ENCODE data around the gene FABP1. TPM values are rescaled to one million over a fixed set of nuclear protein-coding genes. Genes with fewer than 3 reads are reported as not detected.

FABP1 gene
- total and polyA plus RNA-seq, 5 experiments from 2014 or later, result not detected

DNA sequence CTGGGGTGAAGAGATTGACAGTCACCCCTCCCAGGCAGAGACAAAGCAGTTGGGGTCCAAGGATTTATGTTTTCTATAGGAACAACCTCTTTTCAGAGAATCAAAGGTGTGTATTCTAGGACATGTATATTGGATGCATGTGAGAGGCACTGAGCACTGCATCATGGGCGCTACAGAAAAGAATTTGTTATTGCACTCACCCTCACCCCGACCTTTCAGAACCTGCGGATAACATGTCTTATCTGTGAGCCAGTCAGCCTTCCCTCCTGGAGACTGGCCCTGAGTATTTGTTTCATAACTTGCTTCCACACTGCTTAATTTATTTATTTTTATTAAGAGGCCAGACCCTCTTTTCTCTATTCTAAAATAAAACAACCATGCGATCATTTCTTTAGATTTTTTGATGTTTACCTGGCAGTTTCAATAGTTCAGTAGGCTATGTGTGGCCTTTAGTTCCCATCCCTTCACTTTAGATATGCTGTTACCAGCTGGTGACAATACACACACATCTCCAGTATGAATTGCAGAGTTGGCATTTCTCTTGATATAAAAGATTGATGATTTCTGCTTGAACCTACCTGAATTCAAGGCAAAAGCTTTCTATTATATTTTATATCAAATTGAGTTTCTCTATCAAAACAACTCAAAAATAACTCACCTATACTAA, 29.8 kb downstream of the FABP1 start:
- ATAC-seq (no peak), DNase-seq (no peak)
- Mint-ChIP-seq H3K36me3 (no peaks in the 10 kb centered on the region), H3K9me3 (no peaks in the 10 kb centered on the region), H3K4me1 (peaks cover 0 to 3% (median under 1%) of the 10 kb centered on the region in 4 donors), H3K27ac (no peak overlapping the region), H3K4me3 (no peak overlapping the region), H3K27me3 (peaks cover 0 to 6% (median 3%) of the 10 kb centered on the region in 5 donors)
- POLR2A ChIA-PET, result no interaction called here

DNA sequence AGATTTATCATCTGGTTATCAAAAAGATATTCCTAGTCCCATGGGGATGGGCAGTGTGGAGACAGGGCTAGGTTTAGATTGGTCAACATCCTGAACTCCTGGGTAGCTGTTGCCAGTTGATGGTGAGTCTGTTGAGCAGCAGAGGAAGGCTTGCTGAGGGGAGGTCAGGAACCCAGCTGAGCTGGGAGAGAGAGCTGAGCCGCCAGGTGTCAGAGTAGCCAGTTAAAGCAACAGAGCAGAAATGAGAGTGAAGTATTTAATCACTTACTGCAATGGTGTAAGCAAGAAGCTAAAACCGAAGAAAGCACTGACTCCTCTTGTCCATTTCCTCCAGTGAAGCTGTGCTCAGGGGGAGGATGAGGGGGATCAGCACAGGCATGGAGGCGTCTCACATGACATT, 30.7 kb downstream of the FABP1 start:
- H3K36me3 Mint-ChIP-seq, result no peaks in the 10 kb centered on the region
- peaks cover 0 to 11% (median 2%) of the 10 kb centered on the region in 4 donors for H3K4me1 Mint-ChIP-seq
- ATAC-seq (no peak), DNase-seq (no peak)
- H3K27ac Mint-ChIP-seq, result peak overlapping the region in 1 of 10 donors; percentile 6
- no peak overlapping the region for H3K4me3 Mint-ChIP-seq
- POLR2A ChIA-PET, result no interaction called here
- H3K9me3 Mint-ChIP-seq, result no peaks in the 10 kb centered on the region
- peaks cover 0 to 2% (median 0%) of the 10 kb centered on the region in 5 donors for H3K27me3 Mint-ChIP-seq

DNA sequence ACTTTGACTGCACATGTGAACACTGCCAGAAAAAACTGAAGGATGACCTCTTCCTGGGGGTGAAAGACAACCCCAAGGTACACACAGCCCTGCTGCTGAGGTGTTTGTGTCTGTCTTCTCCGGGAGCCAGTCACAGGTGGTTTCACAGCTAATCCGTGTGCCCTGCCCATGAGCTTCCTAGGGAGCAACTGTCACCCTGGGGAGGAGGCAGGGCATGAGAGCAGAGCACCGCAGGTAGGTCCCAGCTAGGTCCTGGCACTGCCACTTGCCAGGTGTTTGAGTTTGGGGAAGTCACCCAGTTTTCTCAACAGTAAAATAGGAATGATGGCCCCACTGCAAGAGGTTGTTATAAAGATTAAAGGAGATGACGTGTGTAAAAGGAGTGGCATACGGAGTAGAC, 31.2 kb downstream of the FABP1 start:
- Mint-ChIP-seq H3K4me3 (no peak overlapping the region), H3K27me3 (peaks cover 0 to 2% (median 0%) of the 10 kb centered on the region in 5 donors), H3K27ac (peak overlapping the region in 1 of 10 donors; percentile 6), H3K36me3 (no peaks in the 10 kb centered on the region), H3K9me3 (no peaks in the 10 kb centered on the region), H3K4me1 (peaks cover 0 to 16% (median 6%) of the 10 kb centered on the region in 4 donors)
- POLR2A ChIA-PET, result no interaction called here
- ATAC-seq (no peak), DNase-seq (no peak)

DNA sequence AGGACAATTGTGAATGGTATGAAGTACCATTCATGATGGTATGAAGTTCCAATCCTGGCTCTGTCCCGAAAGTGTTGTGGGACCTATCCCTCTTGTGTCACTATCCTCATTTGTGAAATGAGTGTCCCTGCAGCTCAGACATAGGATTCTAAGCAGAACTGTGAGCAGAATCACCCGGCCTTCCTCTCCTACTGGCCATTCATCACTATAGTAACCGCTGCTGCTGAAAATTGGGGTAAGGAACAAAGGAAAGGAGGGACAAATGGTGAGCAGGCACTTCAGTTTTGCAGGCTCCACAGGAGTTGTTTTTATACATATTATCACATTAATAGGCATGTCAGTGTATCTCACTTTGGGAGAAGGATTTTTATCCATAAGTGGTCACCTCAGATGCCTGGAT, 32.8 kb downstream of the FABP1 start:
- POLR2A ChIA-PET, result no interaction called here
- Mint-ChIP-seq H3K9me3 (no peaks in the 10 kb centered on the region), H3K27ac (no peak overlapping the region), H3K4me1 (peaks cover 16 to 32% (median 20%) of the 10 kb centered on the region in 4 donors), H3K4me3 (no peak overlapping the region), H3K36me3 (no peaks in the 10 kb centered on the region), H3K27me3 (no peaks in the 10 kb centered on the region)
- no peak for DNase-seq
- no peak for ATAC-seq

DNA sequence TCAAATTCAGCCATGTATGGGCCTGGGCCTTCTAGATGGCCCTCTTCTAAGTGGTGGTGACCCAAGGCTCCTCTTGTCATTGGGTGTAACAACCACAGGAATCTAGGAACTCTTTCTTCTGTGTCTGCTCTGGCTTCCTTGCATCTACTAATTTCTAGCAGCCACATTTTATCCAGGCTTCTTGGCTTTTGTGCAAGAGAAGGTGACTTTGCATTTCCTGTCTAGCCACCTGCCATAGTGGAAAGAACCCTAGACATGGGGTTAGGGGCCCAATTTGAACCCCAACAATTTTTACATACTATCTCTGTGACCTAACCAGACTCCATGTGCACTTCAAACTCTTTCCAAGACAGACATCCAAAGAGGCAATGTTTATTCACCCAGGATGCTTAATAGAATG, 35.1 kb downstream of the FABP1 start:
- POLR2A ChIA-PET, result interaction anchor here (0.6 kb wide), 1 partner anchor 17 kb away, joined by 3 read pairs; no protein-coding TSS in a partner anchor
- Mint-ChIP-seq H3K36me3 (no peaks in the 10 kb centered on the region), H3K4me3 (no peak overlapping the region), H3K9me3 (no peaks in the 10 kb centered on the region), H3K27me3 (no peaks in the 10 kb centered on the region), H3K4me1 (peaks cover 19 to 46% (median 26%) of the 10 kb centered on the region in 4 donors), H3K27ac (peak overlapping the region in 3 of 10 donors; percentile 19 to 80 (median 61))
- ATAC-seq, result no peak
- DNase-seq, result no peak

- H3K9me3 Mint-ChIP-seq, result no peaks in the 10 kb centered on the region
- H3K36me3 Mint-ChIP-seq, result no peaks in the 10 kb centered on the region
- POLR2A ChIA-PET, result interaction anchor here (0.6 kb wide), 1 partner anchor 16 kb away, joined by 3 read pairs; no protein-coding TSS in a partner anchor
- no peak for DNase-seq
- H3K27me3 Mint-ChIP-seq, result no peaks in the 10 kb centered on the region
- H3K27ac Mint-ChIP-seq, result peak overlapping the region in 6 of 10 donors; percentile 57 to 88 (median 78)
- H3K4me1 Mint-ChIP-seq, result peaks cover 19 to 46% (median 26%) of the 10 kb centered on the region in 4 donors
- H3K4me3 Mint-ChIP-seq, result no peak overlapping the region
- no peak for ATAC-seq
Observed at GRCh38 chr2:88091943-88092342, 35.9 kb downstream of the FABP1 start.

- Mint-ChIP-seq H3K4me1 (peaks cover 21 to 46% (median 26%) of the 10 kb centered on the region in 4 donors), H3K27ac (peak overlapping the region; percentile 59 to 94 (median 86)), H3K4me3 (peak overlapping the region in 9 of 10 donors; percentile 4 to 72 (median 41)), H3K9me3 (no peaks in the 10 kb centered on the region), H3K36me3 (no peaks in the 10 kb centered on the region), H3K27me3 (no peaks in the 10 kb centered on the region)
- DNase-seq, result peak in 4 of 10 donors; percentile 5 to 42 (median 32)
- ATAC-seq, result peak; percentile 73 to 77
- POLR2A ChIA-PET, result interaction anchor here (0.5 kb wide), 1 partner anchor 1508 kb away, joined by 3 read pairs; no protein-coding TSS in a partner anchor
Observed at GRCh38 chr2:88090446-88091283, 37.2 kb downstream of the FABP1 start.

- Mint-ChIP-seq H3K4me3 (peak overlapping the region in 1 of 10 donors; percentile 16), H3K27me3 (no peaks in the 10 kb centered on the region), H3K36me3 (no peaks in the 10 kb centered on the region), H3K9me3 (no peaks in the 10 kb centered on the region), H3K4me1 (peaks cover 22 to 46% (median 26%) of the 10 kb centered on the region in 4 donors), H3K27ac (peak overlapping the region in 4 of 10 donors; percentile 16 to 79 (median 59))
- no peak for DNase-seq
- POLR2A ChIA-PET, result interaction anchor here (0.7 kb wide), 1 partner anchor 72 kb away, joined by 6 read pairs; no protein-coding TSS in a partner anchor
- ATAC-seq, result no peak
Observed at GRCh38 chr2:88088999-88089398, 38.9 kb downstream of the FABP1 start.

DNA sequence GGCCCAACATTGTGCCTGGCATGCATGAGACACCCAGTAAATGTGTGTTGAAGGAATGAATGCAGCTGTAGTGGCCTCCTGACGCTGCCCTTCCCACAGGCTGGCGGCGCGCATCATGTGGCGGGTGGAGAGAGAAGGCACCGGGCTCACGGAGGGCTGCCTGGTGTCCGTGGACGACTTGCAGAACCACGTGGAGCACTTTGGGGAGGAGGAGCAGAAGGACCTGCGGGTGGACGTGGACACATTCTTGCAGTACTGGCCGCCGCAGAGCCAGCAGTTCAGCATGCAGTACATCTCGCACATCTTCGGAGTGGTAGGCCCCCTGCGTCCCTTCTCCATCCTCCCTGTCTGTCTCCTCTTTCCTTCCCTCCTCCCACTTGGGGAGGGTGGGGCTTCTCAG, 40.1 kb downstream of the FABP1 start:
- Mint-ChIP-seq H3K36me3 (no peaks in the 10 kb centered on the region), H3K4me1 (peaks cover 21 to 40% (median 26%) of the 10 kb centered on the region in 4 donors), H3K9me3 (no peaks in the 10 kb centered on the region), H3K27ac (peak overlapping the region in 2 of 10 donors; percentile 12 to 33), H3K4me3 (no peak overlapping the region), H3K27me3 (no peaks in the 10 kb centered on the region)
- no peak for DNase-seq
- ATAC-seq, result no peak
- POLR2A ChIA-PET, result no interaction called here

- ATAC-seq (no peak), DNase-seq (no peak)
- peak overlapping the region in 3 of 10 donors; percentile 12 to 76 (median 41) for H3K27ac Mint-ChIP-seq
- H3K9me3 Mint-ChIP-seq, result no peaks in the 10 kb centered on the region
- no peak overlapping the region for H3K4me3 Mint-ChIP-seq
- no peaks in the 10 kb centered on the region for H3K36me3 Mint-ChIP-seq
- peaks cover 20 to 34% (median 24%) of the 10 kb centered on the region in 4 donors for H3K4me1 Mint-ChIP-seq
- POLR2A ChIA-PET, result no interaction called here
- no peaks in the 10 kb centered on the region for H3K27me3 Mint-ChIP-seq
Observed at GRCh38 chr2:88087073-88087472, 40.8 kb downstream of the FABP1 start.

- Mint-ChIP-seq H3K27ac (no peak overlapping the region), H3K36me3 (no peaks in the 10 kb centered on the region), H3K4me3 (no peak overlapping the region), H3K4me1 (peaks cover 17 to 28% (median 20%) of the 10 kb centered on the region in 4 donors), H3K9me3 (no peaks in the 10 kb centered on the region), H3K27me3 (no peaks in the 10 kb centered on the region)
- ATAC-seq (no peak), DNase-seq (no peak)
- POLR2A ChIA-PET, result no interaction called here
Observed at GRCh38 chr2:88086401-88086800, 41.5 kb downstream of the FABP1 start.

DNA sequence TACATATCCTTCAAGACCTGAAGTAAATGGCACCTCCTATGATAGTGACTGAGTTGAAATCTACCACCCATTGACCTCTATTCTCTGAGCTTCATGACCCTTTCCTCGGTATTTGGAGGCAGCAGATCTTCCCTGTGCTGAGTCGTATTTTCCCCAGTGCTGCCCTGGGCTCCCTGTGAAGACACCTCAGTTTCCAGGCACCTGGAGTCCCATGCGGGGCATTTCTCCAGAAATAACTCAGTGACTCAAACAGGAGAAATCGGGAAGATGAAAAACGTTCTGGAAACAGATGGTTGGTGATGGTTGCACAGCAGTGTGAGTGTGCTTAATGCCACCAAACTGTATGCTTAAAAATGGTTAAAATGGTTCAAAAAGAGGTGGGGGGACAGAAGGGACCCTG, 42.3 kb downstream of the FABP1 start:
- POLR2A ChIA-PET, result no interaction called here
- Mint-ChIP-seq H3K4me1 (peaks cover 10 to 20% (median 12%) of the 10 kb centered on the region in 4 donors), H3K4me3 (no peak overlapping the region), H3K36me3 (no peaks in the 10 kb centered on the region), H3K27me3 (no peaks in the 10 kb centered on the region), H3K27ac (peak overlapping the region in 1 of 10 donors; percentile 20), H3K9me3 (no peaks in the 10 kb centered on the region)
- ATAC-seq (no peak), DNase-seq (no peak)

DNA sequence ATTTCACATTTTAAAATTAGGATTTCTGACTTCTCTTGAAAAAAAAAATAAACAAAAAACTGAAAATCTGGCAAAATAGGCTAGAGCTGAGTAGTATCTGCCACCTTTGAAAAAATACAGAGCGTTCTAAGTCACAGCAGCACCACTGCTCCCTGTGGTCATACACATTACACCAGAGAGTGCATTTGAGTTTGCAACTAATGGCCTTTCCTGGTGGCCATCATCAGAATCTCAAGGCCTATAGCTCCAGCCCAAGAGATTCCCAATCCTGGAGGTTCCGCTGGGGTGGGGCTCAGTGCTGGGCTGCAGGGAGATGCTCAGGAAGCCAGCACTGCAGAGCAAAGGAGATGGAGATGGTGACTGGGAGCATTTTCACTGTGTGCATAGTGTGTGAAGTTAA, 42.8 kb downstream of the FABP1 start:
- POLR2A ChIA-PET, result no interaction called here
- Mint-ChIP-seq H3K4me1 (peaks cover 6 to 15% (median 7%) of the 10 kb centered on the region in 4 donors), H3K27ac (peak overlapping the region in 1 of 10 donors; percentile 20), H3K27me3 (no peaks in the 10 kb centered on the region), H3K4me3 (no peak overlapping the region), H3K9me3 (no peaks in the 10 kb centered on the region), H3K36me3 (no peaks in the 10 kb centered on the region)
- no peak for DNase-seq
- ATAC-seq, result no peak

All from naive thymus-derived CD8-positive, alpha-beta T cell (primary cell).